ENCODE results near the gene INAFM2.

Gene INAFM2

GRCh38 chr15:40336744-40337122, 13.2 kb downstream of the INAFM2 start:
- H3K27ac ChIP-seq (ENCODE audit: extremely low read depth, low read depth, low read length): no peak overlapping the region
- no peak overlapping the region for H3K4me3 ChIP-seq (ENCODE audit: low read depth, low read length)
- TF ChIP-seq ZNF701 (tag by site-specific recombination; IDR thresholded peaks at IDR 0.05): no peak
- 0 out of 2 replicates have a peak, but pooled peaks have one; percentile 31 for TF ChIP-seq CTCF (tag by site-specific recombination; IDR thresholded peaks at IDR 0.05)
- no peak for TF ChIP-seq ZNF311 (tag by site-specific recombination; IDR thresholded peaks at IDR 0.05; ENCODE audit: borderline replicate concordance)
- peaks cover 10% of the 10 kb centered on the region for H3K4me1 ChIP-seq (ENCODE audit: control insufficient read depth, insufficient read depth, low read length)
- CTCF ChIA-PET: interaction anchor here (0.9 to 7.1 kb wide), 11 partner anchors 10 to 65 kb away, joined by 3 to 82 read pairs (median 10); partner anchors contain the start of genes INAFM2 and PLCB2
- POLR2A ChIA-PET: interaction anchor here (1.1 kb wide), 1 partner anchor 8 kb away, joined by 3 read pairs; no protein-coding TSS in a partner anchor
- no peaks in the 10 kb centered on the region for H3K9me3 ChIP-seq (ENCODE audit: control insufficient read depth, insufficient read depth, low read depth, low read length)
- H3K36me3 ChIP-seq (ENCODE audit: control insufficient read depth in 2 of 2, insufficient read depth in 1 of 2, low read length in 2 of 2): no peaks in the 10 kb centered on the region

- no peak overlapping the region for H3K4me3 ChIP-seq (ENCODE audit: low read depth, low read length)
- POLR2A ChIA-PET: interaction anchor here (1.1 to 1.7 kb wide), 3 partner anchors 9 to 14 kb away, joined by 3 to 4 read pairs (median 3); no protein-coding TSS in a partner anchor
- CTCF ChIA-PET: interaction anchor here (1.0 to 7.1 kb wide), 14 partner anchors 9 to 305 kb away, joined by 3 to 82 read pairs (median 6); partner anchors contain the start of genes INAFM2 and PLCB2
- TF ChIP-seq ZNF629 (tag by site-specific recombination; IDR thresholded peaks at IDR 0.05) (no peak), PRDM6 (tag by site-specific recombination; IDR thresholded peaks at IDR 0.05) (no peak), ZBTB21 (tag by site-specific recombination; IDR thresholded peaks at IDR 0.05) (no peak), PRDM4 (tag by site-specific recombination; IDR thresholded peaks at IDR 0.05) (no peak), ZNF560 (tag by site-specific recombination; IDR thresholded peaks at IDR 0.05; ENCODE audit: borderline replicate concordance) (no peak), ZBTB8A (tag by site-specific recombination; IDR thresholded peaks at IDR 0.05) (no peak), ZNF548 (tag by site-specific recombination; IDR thresholded peaks at IDR 0.05) (no peak), ZNF701 (tag by site-specific recombination; IDR thresholded peaks at IDR 0.05) (no peak), ZNF707 (tag by site-specific recombination; IDR thresholded peaks at IDR 0.05) (no peak), ZNF623 (tag by site-specific recombination; IDR thresholded peaks at IDR 0.05) (no peak), ZNF239 (tag by site-specific recombination; IDR thresholded peaks at IDR 0.05) (no peak), ZNF473 (tag by site-specific recombination; IDR thresholded peaks at IDR 0.05) (no peak), ZBTB20 (tag by site-specific recombination; IDR thresholded peaks at IDR 0.05) (no peak), KLF1 (tag by site-specific recombination; IDR thresholded peaks at IDR 0.05) (no peak), HOXA7 (CRISPR knock-in tag; IDR thresholded peaks at IDR 0.05; ENCODE audit: borderline replicate concordance) (no peak)
- no peaks in the 10 kb centered on the region for H3K36me3 ChIP-seq (ENCODE audit: control insufficient read depth in 2 of 2, insufficient read depth in 1 of 2, low read length in 2 of 2)
- no peaks in the 10 kb centered on the region for H3K9me3 ChIP-seq (ENCODE audit: control insufficient read depth, insufficient read depth, low read depth, low read length)
- H3K4me1 ChIP-seq (ENCODE audit: control insufficient read depth, insufficient read depth, low read length): peaks cover 10% of the 10 kb centered on the region
- no peak overlapping the region for H3K27ac ChIP-seq (ENCODE audit: extremely low read depth, low read depth, low read length)
These were observed 14.1 kb downstream of the INAFM2 start for GRCh38 chr15:40337597-40337996.
